H7 (cell line): ENCODE measurements around the gene IL9. TPM values are rescaled to one million over a fixed set of nuclear protein-coding genes. Genes with fewer than 3 reads are reported as not detected.

Experiments
- DNase-seq: peaks from one replicate; pipeline ENCODE4 v3.0.0; 2012
- H3K27me3 ChIP-seq: 2 replicates; pipeline ENCODE4 v1.6.0; 2011; ENCODE audit warnings: mild to moderate bottlenecking, low read length; ENCODE audit not compliant: control insufficient read depth, insufficient read depth
- H3K36me3 ChIP-seq: replicated peaks from 2 replicates; pipeline ENCODE4 v1.5.1; 2011; ENCODE audit warnings: low read length; ENCODE audit not compliant: control insufficient read depth, insufficient read depth
- H3K4me3 ChIP-seq: 2 replicates; pipeline ENCODE4 v1.5.1; 2011; ENCODE audit warnings: low read depth, mild to moderate bottlenecking, control low read depth, low read length, moderate library complexity; ENCODE audit not compliant: insufficient read depth
- total RNA-seq: library from RNA; depleted of rRNA; stranded (reverse); fragments of >200 nt; shearing (Covaris generic); gene quantifications from 2 replicates; pipeline ENCODE4 v1.2.3, GENCODE V29; 2014; rRNA removed

IL9 gene
- total RNA-seq, 1 experiment from 2014 or later, result not detected

- Histone ChIP-seq H3K36me3 (no peaks in the 10 kb centered on the region), H3K4me3 (no peak overlapping the region), H3K27me3 (no peaks in the 10 kb centered on the region)
- DNase-seq, result no peak
These were observed 45.4 kb downstream of the IL9 start for GRCh38 chr5:135850231-135850630.

- no peak for DNase-seq
- H3K36me3 ChIP-seq, result no peaks in the 10 kb centered on the region
- no peak overlapping the region for H3K4me3 ChIP-seq
These were observed 47.7 kb downstream of the IL9 start for GRCh38 chr5:135847976-135848375.

GRCh38 chr5:135846311-135846710 is 49.3 kb downstream of the IL9 start:
- Histone ChIP-seq H3K4me3 (no peak overlapping the region), H3K36me3 (no peaks in the 10 kb centered on the region), H3K27me3 (no peaks in the 10 kb centered on the region)
- DNase-seq, result no peak

More at GRCh38 chr5:135847976-135848375, 47.7 kb downstream of the IL9 start:
- no peaks in the 10 kb centered on the region for H3K27me3 ChIP-seq

- Histone ChIP-seq H3K36me3 (no peaks in the 10 kb centered on the region), H3K4me3 (no peak overlapping the region), H3K27me3 (no peaks in the 10 kb centered on the region)
- no peak for DNase-seq
These were observed 51.9 kb downstream of the IL9 start for GRCh38 chr5:135843571-135844337.

- no peak overlapping the region for H3K4me3 ChIP-seq
- H3K27me3 ChIP-seq, result no peaks in the 10 kb centered on the region
- no peaks in the 10 kb centered on the region for H3K36me3 ChIP-seq
- no peak for DNase-seq
These were observed 52.9 kb downstream of the IL9 start for GRCh38 chr5:135842737-135843136.

Other genes starting within 250 kb of the IL9 start
- gene SLC25A48, start 61.2 kb downstream of the IL9 start, total RNA-seq, result 0.04 and 0.38 TPM in 2 replicates
- not detected in 2 replicates for gene LECT2, start 59.1 kb upstream of the IL9 start, total RNA-seq
- gene TGFBI, start 133.1 kb upstream of the IL9 start, total RNA-seq, result 3.2 and 4.3 TPM in 2 replicates
- gene SMAD5, start 237.0 kb upstream of the IL9 start, total RNA-seq, result 38.4 and 45.2 TPM in 2 replicates